HL-60 (cell line): ENCODE results near the gene TXN.

Experiments used
- POLR2AphosphoS5 ChIP-seq: IDR thresholded peaks from 2 replicates; pipeline ENCODE4 v1.6.1; 2012; ENCODE audit warnings: low read depth
- TF ChIP-seq, protein P1 (sequence below): IDR thresholded peaks from one replicate; pipeline ENCODE4 v1.5.1; 2011; ENCODE audit warnings: low read length, control low read depth, inconsistent platforms; ENCODE audit not compliant: insufficient read depth
- TF ChIP-seq, protein P2 (sequence below): IDR thresholded peaks from 2 replicates; pipeline ENCODE4 v1.6.1; 2012; ENCODE audit warnings: low read depth; ENCODE audit not compliant: insufficient replicate concordance

DNA sequence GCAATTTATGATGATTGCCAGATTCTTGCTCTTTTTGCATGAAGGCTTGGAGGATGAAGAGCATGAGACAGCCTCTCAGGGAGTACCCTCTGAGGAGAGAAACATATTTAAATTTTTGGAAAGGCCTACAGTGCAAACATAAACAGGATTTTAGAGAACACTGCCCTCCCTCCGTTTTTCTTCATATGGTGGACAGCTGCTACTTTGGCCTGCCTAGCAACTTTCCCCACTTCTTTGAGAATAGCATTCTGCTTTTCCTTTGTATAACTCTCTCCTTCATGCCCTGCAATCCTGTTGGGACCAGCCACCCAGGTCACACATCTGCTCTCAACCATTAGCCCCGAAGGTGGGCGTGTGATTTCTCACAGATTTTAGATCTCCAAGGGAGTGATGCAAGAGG, 20.5 kb upstream of the TXN start:
- TF ChIP-seq, protein P1, sequence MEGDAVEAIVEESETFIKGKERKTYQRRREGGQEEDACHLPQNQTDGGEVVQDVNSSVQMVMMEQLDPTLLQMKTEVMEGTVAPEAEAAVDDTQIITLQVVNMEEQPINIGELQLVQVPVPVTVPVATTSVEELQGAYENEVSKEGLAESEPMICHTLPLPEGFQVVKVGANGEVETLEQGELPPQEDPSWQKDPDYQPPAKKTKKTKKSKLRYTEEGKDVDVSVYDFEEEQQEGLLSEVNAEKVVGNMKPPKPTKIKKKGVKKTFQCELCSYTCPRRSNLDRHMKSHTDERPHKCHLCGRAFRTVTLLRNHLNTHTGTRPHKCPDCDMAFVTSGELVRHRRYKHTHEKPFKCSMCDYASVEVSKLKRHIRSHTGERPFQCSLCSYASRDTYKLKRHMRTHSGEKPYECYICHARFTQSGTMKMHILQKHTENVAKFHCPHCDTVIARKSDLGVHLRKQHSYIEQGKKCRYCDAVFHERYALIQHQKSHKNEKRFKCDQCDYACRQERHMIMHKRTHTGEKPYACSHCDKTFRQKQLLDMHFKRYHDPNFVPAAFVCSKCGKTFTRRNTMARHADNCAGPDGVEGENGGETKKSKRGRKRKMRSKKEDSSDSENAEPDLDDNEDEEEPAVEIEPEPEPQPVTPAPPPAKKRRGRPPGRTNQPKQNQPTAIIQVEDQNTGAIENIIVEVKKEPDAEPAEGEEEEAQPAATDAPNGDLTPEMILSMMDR = no peak
- TF ChIP-seq, protein P2, sequence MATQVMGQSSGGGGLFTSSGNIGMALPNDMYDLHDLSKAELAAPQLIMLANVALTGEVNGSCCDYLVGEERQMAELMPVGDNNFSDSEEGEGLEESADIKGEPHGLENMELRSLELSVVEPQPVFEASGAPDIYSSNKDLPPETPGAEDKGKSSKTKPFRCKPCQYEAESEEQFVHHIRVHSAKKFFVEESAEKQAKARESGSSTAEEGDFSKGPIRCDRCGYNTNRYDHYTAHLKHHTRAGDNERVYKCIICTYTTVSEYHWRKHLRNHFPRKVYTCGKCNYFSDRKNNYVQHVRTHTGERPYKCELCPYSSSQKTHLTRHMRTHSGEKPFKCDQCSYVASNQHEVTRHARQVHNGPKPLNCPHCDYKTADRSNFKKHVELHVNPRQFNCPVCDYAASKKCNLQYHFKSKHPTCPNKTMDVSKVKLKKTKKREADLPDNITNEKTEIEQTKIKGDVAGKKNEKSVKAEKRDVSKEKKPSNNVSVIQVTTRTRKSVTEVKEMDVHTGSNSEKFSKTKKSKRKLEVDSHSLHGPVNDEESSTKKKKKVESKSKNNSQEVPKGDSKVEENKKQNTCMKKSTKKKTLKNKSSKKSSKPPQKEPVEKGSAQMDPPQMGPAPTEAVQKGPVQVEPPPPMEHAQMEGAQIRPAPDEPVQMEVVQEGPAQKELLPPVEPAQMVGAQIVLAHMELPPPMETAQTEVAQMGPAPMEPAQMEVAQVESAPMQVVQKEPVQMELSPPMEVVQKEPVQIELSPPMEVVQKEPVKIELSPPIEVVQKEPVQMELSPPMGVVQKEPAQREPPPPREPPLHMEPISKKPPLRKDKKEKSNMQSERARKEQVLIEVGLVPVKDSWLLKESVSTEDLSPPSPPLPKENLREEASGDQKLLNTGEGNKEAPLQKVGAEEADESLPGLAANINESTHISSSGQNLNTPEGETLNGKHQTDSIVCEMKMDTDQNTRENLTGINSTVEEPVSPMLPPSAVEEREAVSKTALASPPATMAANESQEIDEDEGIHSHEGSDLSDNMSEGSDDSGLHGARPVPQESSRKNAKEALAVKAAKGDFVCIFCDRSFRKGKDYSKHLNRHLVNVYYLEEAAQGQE = no peak
- no peak for TF ChIP-seq POLR2AphosphoS5
